PC-9 (cell line): ENCODE results near the gene ECI2.

Source experiments
- EZH2 ChIP-seq: fragments of 200-600 bp; sonication (generic); IDR thresholded peaks from 2 replicates; pipeline ENCODE4 v1.8.0; 2017; ENCODE audit warnings: antibody characterized with exemption, low read depth
- TF ChIP-seq, protein P1 (sequence below): fragments of 200-600 bp; sonication (generic); conservative IDR thresholded peaks from 2 replicates; pipeline ENCODE4 v1.6.1; 2017; ENCODE audit warnings: mixed run types, antibody characterized with exemption, mild to moderate bottlenecking, moderate library complexity

DNA sequence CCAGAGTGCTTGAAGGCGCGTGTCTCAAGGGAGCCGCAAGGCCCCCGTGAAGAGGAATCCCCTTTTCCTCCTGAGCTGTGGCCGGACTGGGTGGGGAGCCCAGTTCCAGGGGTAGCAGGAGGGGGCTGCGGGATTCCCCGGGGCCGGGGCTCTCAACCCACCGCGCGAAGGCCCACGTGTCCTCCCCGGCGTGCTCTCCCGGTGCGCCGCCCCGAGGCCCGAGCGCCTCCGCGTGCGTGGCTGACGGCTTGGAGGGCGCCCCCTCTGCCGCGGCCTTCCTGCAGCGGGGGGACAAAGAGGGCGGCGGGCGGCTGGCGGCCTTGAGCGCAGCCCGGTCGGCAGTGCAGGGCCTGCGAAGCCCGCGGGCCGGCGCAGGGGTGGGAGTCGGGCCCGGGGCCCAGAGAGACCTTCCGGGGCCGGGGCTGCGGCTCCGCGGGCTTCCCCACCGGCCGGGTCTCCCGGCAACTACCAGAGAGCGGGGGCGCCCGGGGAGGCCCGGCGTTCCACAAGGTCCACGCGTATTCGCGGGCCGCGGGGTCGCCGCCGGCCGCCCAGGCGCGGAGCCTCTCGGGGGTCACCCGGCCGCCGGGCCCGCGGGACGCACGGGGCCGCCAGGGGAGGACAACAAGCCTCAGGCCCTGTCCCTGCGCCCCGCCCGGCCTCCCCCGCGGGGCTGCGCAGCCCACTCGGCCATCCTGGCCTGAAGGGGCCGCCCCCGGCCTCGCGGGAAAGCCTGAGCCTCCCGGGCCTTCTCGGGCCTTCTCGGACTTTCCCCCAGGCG is 56.5 kb downstream of the ECI2 start, which contains the start of gene FAM217A:
- TF ChIP-seq, protein P1, sequence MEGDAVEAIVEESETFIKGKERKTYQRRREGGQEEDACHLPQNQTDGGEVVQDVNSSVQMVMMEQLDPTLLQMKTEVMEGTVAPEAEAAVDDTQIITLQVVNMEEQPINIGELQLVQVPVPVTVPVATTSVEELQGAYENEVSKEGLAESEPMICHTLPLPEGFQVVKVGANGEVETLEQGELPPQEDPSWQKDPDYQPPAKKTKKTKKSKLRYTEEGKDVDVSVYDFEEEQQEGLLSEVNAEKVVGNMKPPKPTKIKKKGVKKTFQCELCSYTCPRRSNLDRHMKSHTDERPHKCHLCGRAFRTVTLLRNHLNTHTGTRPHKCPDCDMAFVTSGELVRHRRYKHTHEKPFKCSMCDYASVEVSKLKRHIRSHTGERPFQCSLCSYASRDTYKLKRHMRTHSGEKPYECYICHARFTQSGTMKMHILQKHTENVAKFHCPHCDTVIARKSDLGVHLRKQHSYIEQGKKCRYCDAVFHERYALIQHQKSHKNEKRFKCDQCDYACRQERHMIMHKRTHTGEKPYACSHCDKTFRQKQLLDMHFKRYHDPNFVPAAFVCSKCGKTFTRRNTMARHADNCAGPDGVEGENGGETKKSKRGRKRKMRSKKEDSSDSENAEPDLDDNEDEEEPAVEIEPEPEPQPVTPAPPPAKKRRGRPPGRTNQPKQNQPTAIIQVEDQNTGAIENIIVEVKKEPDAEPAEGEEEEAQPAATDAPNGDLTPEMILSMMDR: no peak
- TF ChIP-seq EZH2: no peak
